D721Med (cell line): ENCODE results near the gene RARS1.

ENCODE experiments used
- DNase-seq: peaks from one replicate; pipeline ENCODE4 v3.0.0; 2011; ENCODE audit warnings: low spot score; ENCODE audit not compliant: insufficient read length
- FAIRE-seq: peaks from 2 replicates; lab custom pipeline; 2011; peaks lifted over from hg19 to GRCh38; lab: Jason Lieb, UNC
- TF ChIP-seq, protein P1 (sequence below): IDR thresholded peaks from 2 replicates; pipeline ENCODE4 v1.5.1; 2012; ENCODE audit warnings: mild to moderate bottlenecking, control low read depth; ENCODE audit not compliant: insufficient read depth; ENCODE audit errors: missing control alignments

Gene RARS1

GRCh38 chr5:168464641-168465040, 21.6 kb upstream of the RARS1 start:
- TF ChIP-seq, protein P1, sequence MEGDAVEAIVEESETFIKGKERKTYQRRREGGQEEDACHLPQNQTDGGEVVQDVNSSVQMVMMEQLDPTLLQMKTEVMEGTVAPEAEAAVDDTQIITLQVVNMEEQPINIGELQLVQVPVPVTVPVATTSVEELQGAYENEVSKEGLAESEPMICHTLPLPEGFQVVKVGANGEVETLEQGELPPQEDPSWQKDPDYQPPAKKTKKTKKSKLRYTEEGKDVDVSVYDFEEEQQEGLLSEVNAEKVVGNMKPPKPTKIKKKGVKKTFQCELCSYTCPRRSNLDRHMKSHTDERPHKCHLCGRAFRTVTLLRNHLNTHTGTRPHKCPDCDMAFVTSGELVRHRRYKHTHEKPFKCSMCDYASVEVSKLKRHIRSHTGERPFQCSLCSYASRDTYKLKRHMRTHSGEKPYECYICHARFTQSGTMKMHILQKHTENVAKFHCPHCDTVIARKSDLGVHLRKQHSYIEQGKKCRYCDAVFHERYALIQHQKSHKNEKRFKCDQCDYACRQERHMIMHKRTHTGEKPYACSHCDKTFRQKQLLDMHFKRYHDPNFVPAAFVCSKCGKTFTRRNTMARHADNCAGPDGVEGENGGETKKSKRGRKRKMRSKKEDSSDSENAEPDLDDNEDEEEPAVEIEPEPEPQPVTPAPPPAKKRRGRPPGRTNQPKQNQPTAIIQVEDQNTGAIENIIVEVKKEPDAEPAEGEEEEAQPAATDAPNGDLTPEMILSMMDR: no peak
- no peak for FAIRE-seq

DNA sequence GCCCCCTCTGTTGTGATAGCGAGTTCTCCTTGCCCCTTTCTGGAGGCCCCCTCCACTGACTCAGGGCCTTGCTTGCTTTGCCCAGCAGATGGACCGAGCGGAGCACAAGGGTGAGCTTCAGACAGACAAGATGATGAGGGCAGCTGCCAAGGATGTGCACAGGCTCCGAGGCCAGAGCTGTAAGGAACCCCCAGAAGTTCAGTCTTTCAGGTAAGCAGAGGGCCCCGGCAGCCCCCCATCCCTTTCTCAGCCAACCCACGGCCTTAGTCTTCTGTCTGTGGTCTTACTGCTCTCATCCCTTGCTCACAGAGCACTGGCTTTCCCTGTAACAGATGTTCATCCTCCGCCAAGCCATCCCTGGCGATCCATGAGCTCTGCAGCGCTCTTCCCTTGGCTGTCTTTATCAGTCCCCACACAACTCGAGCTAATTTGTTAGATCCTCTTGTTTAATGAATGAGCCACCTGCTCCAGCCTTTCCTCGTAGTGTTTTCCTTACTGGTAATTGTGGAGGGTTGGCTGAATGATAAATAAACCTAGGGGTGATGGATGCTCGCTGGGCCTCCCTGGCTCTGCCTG, 18.4 kb upstream of the RARS1 start:
- DNase-seq: no peak
- TF ChIP-seq, protein P1: no peak
- no peak for FAIRE-seq

More at GRCh38 chr5:168464641-168465040, 21.6 kb upstream of the RARS1 start:
- no peak for DNase-seq

- FAIRE-seq: no peak
- TF ChIP-seq, protein P1: no peak
These were observed 17.4 kb upstream of the RARS1 start for GRCh38 chr5:168468836-168469235.

DNA sequence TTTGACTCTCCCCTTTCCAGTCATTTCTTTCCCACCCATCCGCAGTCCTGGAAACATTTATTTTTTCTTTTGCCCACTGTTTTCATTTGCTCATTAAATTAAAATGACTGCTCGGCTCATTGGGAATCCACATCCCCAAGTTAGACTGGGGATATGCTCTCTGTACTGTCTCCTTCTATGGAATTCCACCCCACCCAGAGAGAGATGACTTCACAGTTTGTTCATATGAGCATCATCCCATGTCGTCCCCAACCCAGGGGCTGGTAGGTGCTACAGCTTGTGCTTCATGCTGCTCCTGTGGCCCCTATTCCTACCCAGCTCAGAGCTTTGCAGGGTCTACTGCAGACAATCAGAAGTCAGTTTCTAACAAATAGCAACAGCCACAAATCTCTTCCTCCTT, 16.5 kb upstream of the RARS1 start:
- DNase-seq (no peak), FAIRE-seq (no peak)
- TF ChIP-seq, protein P1: no peak

More at GRCh38 chr5:168468836-168469235, 17.4 kb upstream of the RARS1 start:
- no peak for DNase-seq

- TF ChIP-seq, protein P1: no peak
- DNase-seq (no peak), FAIRE-seq (no peak)
These were observed 14.5 kb upstream of the RARS1 start for GRCh38 chr5:168471785-168472184.

DNA sequence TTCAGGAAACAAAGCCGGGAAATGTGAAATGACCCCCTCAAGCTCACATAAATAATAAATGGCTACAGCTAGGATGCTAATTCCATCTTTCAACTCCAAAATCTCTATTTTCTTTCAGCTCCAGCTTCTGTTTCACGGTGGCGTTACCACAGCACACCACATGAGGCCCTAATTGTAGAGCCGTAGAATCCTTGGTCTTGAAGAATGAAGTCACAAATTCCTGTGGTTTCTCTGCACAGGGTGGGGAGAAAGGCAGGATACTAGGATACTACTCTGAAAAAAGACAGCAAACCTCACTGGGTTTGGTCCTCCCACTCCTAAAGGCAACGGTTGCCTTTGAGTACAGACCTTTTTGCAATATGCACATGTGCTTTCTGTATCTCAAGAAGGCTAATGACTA, 13.9 kb upstream of the RARS1 start:
- FAIRE-seq (no peak), DNase-seq (no peak)
- TF ChIP-seq, protein P1: no peak

- DNase-seq (no peak), FAIRE-seq (no peak)
- TF ChIP-seq, protein P1: no peak
These were observed 12.0 kb upstream of the RARS1 start for GRCh38 chr5:168474319-168474718.
